Esophagus (tissue), 2 donors: ENCODE data around the gene STAMBP. TPM values are rescaled to one million over a fixed set of nuclear protein-coding genes. Genes with fewer than 3 reads are reported as not detected.
A peak's percentile ranks its signal among the peaks of the same experiment; 100 is the strongest.
"Not testable (repeated sequence)": the region's sequence is repeated elsewhere in the genome, so short reads cannot be mapped to it uniquely, and the experiment has no call there.

Source experiments
- H3K27ac ChIP-seq, 2 donors: one replicate each; pipeline ENCODE4 v1.5.1; 2013; ENCODE audit warnings: low read depth in 2 of 2, mild to moderate bottlenecking in 2 of 2, inconsistent platforms in 1 of 2, low read length in 1 of 2, moderate library complexity in 1 of 2
- H3K27me3 ChIP-seq, 2 donors: one replicate each; pipeline ENCODE4 v1.6.1; 2013; ENCODE audit warnings: low read length in 2 of 2, control low read depth in 1 of 2, mild to moderate bottlenecking in 1 of 2; ENCODE audit not compliant: insufficient read depth in 2 of 2, control insufficient read depth in 1 of 2
- H3K36me3 ChIP-seq, 2 donors: one replicate each; pipeline ENCODE4 v1.6.1; 2013; ENCODE audit warnings: low read length in 1 of 2; ENCODE audit not compliant: control insufficient read depth in 2 of 2, insufficient read depth in 2 of 2
- H3K4me1 ChIP-seq, 2 donors: one replicate each; pipeline ENCODE4 v1.6.1; 2013; ENCODE audit warnings: low read length in 1 of 2; ENCODE audit not compliant: control insufficient read depth in 2 of 2, insufficient read depth in 2 of 2
- H3K4me3 ChIP-seq, 2 donors: one replicate each; pipeline ENCODE4 v1.5.1; 2013; ENCODE audit warnings: low read length in 2 of 2, mild to moderate bottlenecking in 2 of 2, low read depth in 1 of 2, moderate library complexity in 1 of 2
- H3K9me3 ChIP-seq, 2 donors: one replicate each; pipeline ENCODE4 v1.6.1; 2013; ENCODE audit warnings: mild to moderate bottlenecking in 2 of 2, low read depth in 1 of 2, low read length in 1 of 2, moderate library complexity in 1 of 2; ENCODE audit not compliant: control insufficient read depth in 2 of 2, insufficient read depth in 1 of 2
- WGBS, 2 donors: extraction: QIAGEN DNeasy Blood & Tissue Kit; methylation state at CpG; one replicate each; pipeline ENCODE4 v1.1.7; 2013; 5-methylcytosine and 5-hydroxymethylcytosine counted together
- polyA plus RNA-seq, 2 donors: library from polyadenylated mRNA; stranded (reverse); fragments of 200-250 nt; gene quantifications; one replicate each; pipeline ENCODE4 v1.2.3, GENCODE V29; 2013
- donor health status: healthy with polysubstance abuse.
- donor health status: Bipolar disorder and iron deficiency.

STAMBP gene
- polyA plus RNA-seq, 2 donors: 26.0 to 31.3 TPM

- 78 to 83% methylated on average over 8 of the region's 8 CpGs for WGBS, 2 donors
- H3K36me3 ChIP-seq: no peaks in the 10 kb centered on the region
- no peaks in the 10 kb centered on the region for H3K4me1 ChIP-seq
- no peaks in the 10 kb centered on the region for H3K9me3 ChIP-seq
- peak overlapping the region in 1 of 2 donors; percentile 21 for H3K4me3 ChIP-seq
- H3K27me3 ChIP-seq: no peaks in the 10 kb centered on the region
- H3K27ac ChIP-seq: peak overlapping the region in 1 of 2 donors; percentile 43
These were observed 71.1 kb downstream of the STAMBP start for GRCh38 chr2:73899801-73900336.

- no peak overlapping the region for H3K4me3 ChIP-seq
- H3K27ac ChIP-seq: peak overlapping the region in 1 of 2 donors; percentile 51
- WGBS, 2 donors: 71 to 84% methylated on average over 10 of the region's 10 CpGs
- no peaks in the 10 kb centered on the region for H3K4me1 ChIP-seq
- no peaks in the 10 kb centered on the region for H3K9me3 ChIP-seq
- H3K27me3 ChIP-seq: no peaks in the 10 kb centered on the region
- H3K36me3 ChIP-seq: no peaks in the 10 kb centered on the region
These were observed 72.4 kb downstream of the STAMBP start for GRCh38 chr2:73901143-73901542.

- H3K36me3 ChIP-seq: no peaks in the 10 kb centered on the region
- H3K27me3 ChIP-seq: no peaks in the 10 kb centered on the region
- WGBS, 2 donors: 74 to 83% methylated on average over 4 of the region's 4 CpGs
- H3K9me3 ChIP-seq: no peaks in the 10 kb centered on the region
- no peak overlapping the region for H3K27ac ChIP-seq
- no peak overlapping the region for H3K4me3 ChIP-seq
- H3K4me1 ChIP-seq: no peaks in the 10 kb centered on the region
These were observed 73.5 kb downstream of the STAMBP start for GRCh38 chr2:73902284-73902683.

- no peaks in the 10 kb centered on the region for H3K36me3 ChIP-seq
- 63 to 77% methylated on average over 4 of the region's 4 CpGs for WGBS, 2 donors
- no peak overlapping the region for H3K27ac ChIP-seq
- H3K27me3 ChIP-seq: no peaks in the 10 kb centered on the region
- H3K4me1 ChIP-seq: no peaks in the 10 kb centered on the region
- no peak overlapping the region for H3K4me3 ChIP-seq
- no peaks in the 10 kb centered on the region for H3K9me3 ChIP-seq
These were observed 74.6 kb downstream of the STAMBP start for GRCh38 chr2:73903313-73903712.

GRCh38 chr2:73903949-73904613 is 75.3 kb downstream of the STAMBP start:
- not testable (repeated sequence) for H3K4me3 ChIP-seq, H3K9me3 ChIP-seq, H3K27me3 ChIP-seq, H3K4me1 ChIP-seq, H3K27ac ChIP-seq, H3K36me3 ChIP-seq
- 85 to 86% methylated on average over 5 of the region's 5 CpGs for WGBS, 2 donors

GRCh38 chr2:73904952-73905351 is 76.2 kb downstream of the STAMBP start:
- H3K4me3 ChIP-seq: no peak overlapping the region
- H3K36me3 ChIP-seq: no peaks in the 10 kb centered on the region
- H3K9me3 ChIP-seq: no peaks in the 10 kb centered on the region
- no peak overlapping the region for H3K27ac ChIP-seq
- H3K4me1 ChIP-seq: no peaks in the 10 kb centered on the region
- WGBS, 2 donors: 75 to 89% methylated on average over 1 of the region's 1 CpG
- no peaks in the 10 kb centered on the region for H3K27me3 ChIP-seq

- Histone ChIP-seq H3K4me1 (no peaks in the 10 kb centered on the region), H3K27me3 (no peaks in the 10 kb centered on the region), H3K9me3 (no peaks in the 10 kb centered on the region), H3K27ac (no peak overlapping the region), H3K4me3 (no peak overlapping the region), H3K36me3 (no peaks in the 10 kb centered on the region)
- 68 to 75% methylated on average over 5 of the region's 5 CpGs for WGBS, 2 donors
These were observed 78.2 kb downstream of the STAMBP start for GRCh38 chr2:73906847-73907505.

GRCh38 chr2:73907840-73908452 is 79.2 kb downstream of the STAMBP start:
- Histone ChIP-seq H3K27ac (peak overlapping the region in 1 of 2 donors; percentile 29), H3K4me1 (no peaks in the 10 kb centered on the region), H3K36me3 (no peaks in the 10 kb centered on the region), H3K4me3 (no peak overlapping the region), H3K27me3 (no peaks in the 10 kb centered on the region), H3K9me3 (no peaks in the 10 kb centered on the region)
- WGBS, 2 donors: 58 to 59% methylated on average over 5 of the region's 5 CpGs

GRCh38 chr2:73908689-73909652 is 80.2 kb downstream of the STAMBP start:
- Histone ChIP-seq H3K9me3 (no peaks in the 10 kb centered on the region), H3K36me3 (peaks cover 0 to 8% of the 10 kb centered on the region in 2 donors), H3K4me3 (no peak overlapping the region), H3K4me1 (no peaks in the 10 kb centered on the region), H3K27ac (peak overlapping the region in 1 of 2 donors; percentile 8), H3K27me3 (no peaks in the 10 kb centered on the region)
- WGBS, 2 donors: 61 to 68% methylated on average over 10 of the region's 10 CpGs
